DMS53 treated with DMSO at 0.1 percent for 48 hours (cell line): ENCODE measurements around the gene USP17L25.
"Not testable (repeated sequence)": the region's sequence is repeated elsewhere in the genome, so short reads cannot be mapped to it uniquely, and the experiment has no call there.

ENCODE experiments used
- DNase-seq: peaks from one replicate; lab custom pipeline; 2025; ENCODE audit not compliant: unreplicated experiment; lab: John Stamatoyannopoulos, UW

USP17L25 gene

DNA sequence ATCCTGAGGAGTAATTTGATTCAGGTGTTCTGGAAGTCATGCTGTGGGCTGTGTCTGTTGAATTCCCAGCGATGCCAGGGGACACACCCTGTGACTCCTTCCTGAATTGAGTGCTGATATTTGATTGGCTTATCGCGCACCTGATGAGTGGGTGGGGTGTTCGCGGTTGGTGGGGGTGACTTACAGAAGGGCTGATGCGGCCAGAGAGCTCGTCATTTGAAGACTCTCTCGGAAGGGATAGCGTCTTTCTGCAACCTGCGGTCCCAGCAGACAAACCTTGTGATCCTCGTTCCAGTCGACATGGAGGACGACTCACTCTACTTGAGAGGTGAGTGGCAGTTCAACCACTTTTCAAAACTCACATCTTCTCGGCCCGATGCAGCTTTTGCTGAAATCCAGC is at the start of gene USP17L25:
Gene USP17L25, plus strand, starts transcription at position 301 of the 400 bp plus-strand sequence. Its CDS starts 0 bp downstream, at position 301.
- DNase-seq = not testable (repeated sequence)

DNA sequence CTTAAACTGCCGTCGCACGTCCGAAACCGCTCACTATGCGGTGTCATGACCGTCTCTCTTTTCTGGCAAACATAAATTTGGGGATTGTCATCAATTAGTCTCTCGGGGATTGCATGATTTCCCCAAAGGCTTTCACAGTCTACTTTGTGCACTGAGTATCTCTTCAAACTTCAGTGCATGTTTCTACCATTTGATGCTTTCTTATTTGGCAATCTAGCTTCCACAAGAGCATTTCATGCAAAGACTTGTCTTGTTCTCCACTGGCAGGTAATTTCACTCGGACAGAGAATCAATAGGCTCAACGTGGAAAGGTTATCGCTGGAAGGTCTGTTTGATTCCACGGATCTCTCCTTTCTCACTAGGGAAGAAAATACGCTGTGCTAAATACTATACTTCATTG is 5.5 kb upstream of the USP17L25 start:
- DNase-seq = not testable (repeated sequence)

DNA sequence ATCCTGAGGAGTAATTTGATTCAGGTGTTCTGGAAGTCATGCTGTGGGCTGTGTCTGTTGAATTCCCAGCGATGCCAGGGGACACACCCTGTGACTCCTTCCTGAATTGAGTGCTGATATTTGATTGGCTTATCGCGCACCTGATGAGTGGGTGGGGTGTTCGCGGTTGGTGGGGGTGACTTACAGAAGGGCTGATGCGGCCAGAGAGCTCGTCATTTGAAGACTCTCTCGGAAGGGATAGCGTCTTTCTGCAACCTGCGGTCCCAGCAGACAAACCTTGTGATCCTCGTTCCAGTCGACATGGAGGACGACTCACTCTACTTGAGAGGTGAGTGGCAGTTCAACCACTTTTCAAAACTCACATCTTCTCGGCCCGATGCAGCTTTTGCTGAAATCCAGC is 4.8 kb upstream of the USP17L25 start, which contains the start of gene USP17L24:
Gene USP17L24, plus strand, starts transcription at position 301 of the 400 bp plus-strand sequence. Its CDS starts 0 bp downstream, at position 301.
- not testable (repeated sequence) for DNase-seq

GRCh38 chr4:9334358-9334757 is 4.6 kb downstream of the USP17L25 start, which contains the start of gene USP17L26:
Gene USP17L26, plus strand, starts transcription at chr4:9334658. Its CDS starts 0 bp downstream, at chr4:9334658.
- not testable (repeated sequence) for DNase-seq

- DNase-seq = not testable (repeated sequence)
These were observed 9.4 kb downstream of the USP17L25 start, which contains the start of gene USP17L5 for GRCh38 chr4:9339103-9339502. Gene USP17L5, plus strand, starts transcription at chr4:9339403. Its CDS starts 0 bp downstream, at chr4:9339403.

DNA sequence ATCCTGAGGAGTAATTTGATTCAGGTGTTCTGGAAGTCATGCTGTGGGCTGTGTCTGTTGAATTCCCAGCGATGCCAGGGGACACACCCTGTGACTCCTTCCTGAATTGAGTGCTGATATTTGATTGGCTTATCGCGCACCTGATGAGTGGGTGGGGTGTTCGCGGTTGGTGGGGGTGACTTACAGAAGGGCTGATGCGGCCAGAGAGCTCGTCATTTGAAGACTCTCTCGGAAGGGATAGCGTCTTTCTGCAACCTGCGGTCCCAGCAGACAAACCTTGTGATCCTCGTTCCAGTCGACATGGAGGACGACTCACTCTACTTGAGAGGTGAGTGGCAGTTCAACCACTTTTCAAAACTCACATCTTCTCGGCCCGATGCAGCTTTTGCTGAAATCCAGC is 14.1 kb downstream of the USP17L25 start, which contains the start of gene USP17L27:
Gene USP17L27, plus strand, starts transcription at position 301 of the 400 bp plus-strand sequence. Its CDS starts 0 bp downstream, at position 301.
- DNase-seq = not testable (repeated sequence)

DNA sequence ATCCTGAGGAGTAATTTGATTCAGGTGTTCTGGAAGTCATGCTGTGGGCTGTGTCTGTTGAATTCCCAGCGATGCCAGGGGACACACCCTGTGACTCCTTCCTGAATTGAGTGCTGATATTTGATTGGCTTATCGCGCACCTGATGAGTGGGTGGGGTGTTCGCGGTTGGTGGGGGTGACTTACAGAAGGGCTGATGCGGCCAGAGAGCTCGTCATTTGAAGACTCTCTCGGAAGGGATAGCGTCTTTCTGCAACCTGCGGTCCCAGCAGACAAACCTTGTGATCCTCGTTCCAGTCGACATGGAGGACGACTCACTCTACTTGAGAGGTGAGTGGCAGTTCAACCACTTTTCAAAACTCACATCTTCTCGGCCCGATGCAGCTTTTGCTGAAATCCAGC is 18.9 kb downstream of the USP17L25 start, which contains the start of gene USP17L28:
Gene USP17L28, plus strand, starts transcription at position 301 of the 400 bp plus-strand sequence. Its CDS starts 0 bp downstream, at position 301.
- not testable (repeated sequence) for DNase-seq

DNA sequence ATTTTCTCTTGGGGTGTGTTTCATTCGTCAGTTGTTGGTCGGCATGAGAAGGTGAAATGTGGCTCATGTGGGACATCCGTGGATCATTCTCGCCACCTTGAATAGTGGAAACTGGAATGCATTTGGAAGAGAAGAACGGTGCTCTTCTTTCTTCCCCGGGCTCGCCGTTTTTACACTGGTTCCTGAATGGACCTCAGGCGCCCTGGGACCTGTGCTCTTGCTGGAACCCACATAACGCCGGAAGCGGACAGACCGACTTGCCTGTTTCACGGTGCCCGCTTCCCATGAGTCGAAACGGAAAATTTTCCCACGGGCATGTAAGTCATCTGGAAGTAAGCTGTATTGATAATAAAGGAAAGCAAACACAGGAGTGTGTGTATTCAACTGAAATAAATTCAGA is 21.2 kb downstream of the USP17L25 start:
- DNase-seq = not testable (repeated sequence)

- DNase-seq = not testable (repeated sequence)
These were observed 23.6 kb downstream of the USP17L25 start, which contains the start of gene USP17L29 for GRCh38 chr4:9353338-9353737. Gene USP17L29, plus strand, starts transcription at chr4:9353638. Its CDS starts 0 bp downstream, at chr4:9353638.

GRCh38 chr4:9362829-9363228 is 33.1 kb downstream of the USP17L25 start, which contains the start of gene USP17L30:
Gene USP17L30, plus strand, starts transcription at chr4:9363129. Its CDS starts 0 bp downstream, at chr4:9363129.
- not testable (repeated sequence) for DNase-seq

DNA sequence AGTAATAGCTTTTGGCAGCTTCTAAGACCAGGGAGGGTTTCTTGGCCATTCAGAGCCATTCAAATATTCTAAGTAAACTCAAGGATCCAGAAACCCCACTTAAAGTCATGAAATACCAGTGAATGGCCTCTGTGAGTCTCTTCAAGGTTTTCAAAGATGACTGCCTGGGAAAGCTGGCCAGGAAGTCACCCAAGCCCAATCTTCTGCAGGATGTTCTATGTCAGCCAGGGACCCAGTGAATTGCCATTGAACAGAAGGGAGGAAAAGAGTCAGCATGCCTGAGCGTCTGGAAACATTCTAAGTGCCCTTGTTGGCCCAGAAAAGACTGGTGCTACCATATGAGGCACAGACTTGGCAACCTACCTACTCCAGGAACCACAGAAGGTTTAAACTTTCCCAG is 50.2 kb downstream of the USP17L25 start:
- not testable (repeated sequence) for DNase-seq
